Skin epidermis (tissue), 12 donors: ENCODE results near the gene NKAIN2.
"Not testable (repeated sequence)": the region's sequence is repeated elsewhere in the genome, so short reads cannot be mapped to it uniquely, and the experiment has no call there.

Source experiments
- H3K27ac ChIP-seq, 21 experiments: fragments of 200-600 bp; sonication (generic) in 11 of 21; one replicate each; pipeline ENCODE4 v1.5.0; 2020; ENCODE audit warnings: mild to moderate bottlenecking in 3 of 21, inconsistent platforms in 2 of 21, moderate library complexity in 2 of 21
- H3K4me3 ChIP-seq, 7 experiments: fragments of 200-600 bp; sonication (generic) in 2 of 7; one replicate each; pipeline ENCODE4 v1.5.0; 2020; ENCODE audit warnings: inconsistent platforms in 2 of 7, mild to moderate bottlenecking in 2 of 7, moderate library complexity in 1 of 7

The NKAIN2 gene

GRCh38 chr6:123875784-123876183 is 72.1 kb downstream of the NKAIN2 start:
- Histone ChIP-seq H3K27ac (no peak overlapping the region), H3K4me3 (no peak overlapping the region)

GRCh38 chr6:123879749-123880148 is 76.1 kb downstream of the NKAIN2 start:
- no peak overlapping the region for H3K4me3 ChIP-seq
- H3K27ac ChIP-seq = no peak overlapping the region

DNA sequence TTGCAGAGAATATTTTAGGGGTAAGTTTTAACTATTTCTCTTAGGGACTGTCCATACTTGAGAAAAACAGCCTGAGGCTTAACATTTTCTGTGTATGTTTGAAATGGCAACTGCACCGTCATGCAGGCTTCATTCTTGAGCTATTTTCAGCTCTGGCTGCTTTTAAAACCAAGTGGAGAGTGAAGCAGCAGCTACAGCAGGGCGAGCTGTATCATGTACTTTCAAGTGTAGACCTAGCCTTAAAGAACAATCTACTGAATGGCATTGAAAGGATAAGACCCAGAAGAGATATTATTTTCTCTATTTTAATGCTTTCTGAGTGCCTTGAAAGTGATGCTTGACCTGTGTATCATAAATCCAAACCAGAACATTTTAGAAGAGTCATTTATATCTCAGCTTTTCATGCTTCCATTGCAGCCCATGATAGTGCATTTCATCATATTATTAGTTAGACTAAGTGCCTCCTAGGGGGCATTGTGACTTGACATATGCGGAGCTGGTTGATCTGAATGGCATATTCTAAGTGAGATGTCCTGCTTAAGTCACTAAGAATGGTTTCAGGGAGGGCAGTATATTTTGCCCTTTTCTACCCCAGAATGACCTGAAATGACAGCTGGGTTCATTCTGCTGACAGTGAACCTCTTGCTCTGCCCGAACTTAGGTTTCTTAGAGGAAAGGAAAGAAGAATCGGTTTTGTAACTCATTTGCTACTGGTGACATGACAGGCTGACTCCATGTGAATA is 85.3 kb downstream of the NKAIN2 start:
- no peak overlapping the region for H3K4me3 ChIP-seq
- no peak overlapping the region for H3K27ac ChIP-seq

- Histone ChIP-seq H3K4me3 (no peak overlapping the region), H3K27ac (no peak overlapping the region)
Observed at GRCh38 chr6:123895346-123895745, 91.7 kb downstream of the NKAIN2 start.

GRCh38 chr6:123895806-123896205 is 92.1 kb downstream of the NKAIN2 start:
- Histone ChIP-seq H3K4me3 (no peak overlapping the region), H3K27ac (no peak overlapping the region)

- H3K4me3 ChIP-seq = no peak overlapping the region
- no peak overlapping the region for H3K27ac ChIP-seq
Observed at GRCh38 chr6:123896869-123897268, 93.2 kb downstream of the NKAIN2 start.

DNA sequence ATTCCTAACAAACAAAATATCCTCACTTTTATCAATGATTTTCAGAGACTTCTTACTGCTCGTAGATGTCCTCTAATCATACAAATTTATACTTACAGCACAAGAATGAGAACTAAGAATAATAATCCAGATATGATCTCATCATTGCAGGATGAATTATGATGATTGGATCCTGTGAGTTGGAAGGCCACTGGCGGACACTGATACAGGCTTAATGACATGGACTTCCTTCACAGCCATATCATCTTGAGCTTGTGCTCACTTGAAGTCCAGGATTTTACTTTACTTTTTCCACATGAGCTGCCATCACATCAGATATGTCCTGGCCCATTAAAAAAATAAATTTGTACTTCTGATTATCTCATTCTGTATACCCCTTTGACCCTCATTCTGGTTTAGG is 94.3 kb downstream of the NKAIN2 start:
- no peak overlapping the region for H3K27ac ChIP-seq
- no peak overlapping the region for H3K4me3 ChIP-seq

DNA sequence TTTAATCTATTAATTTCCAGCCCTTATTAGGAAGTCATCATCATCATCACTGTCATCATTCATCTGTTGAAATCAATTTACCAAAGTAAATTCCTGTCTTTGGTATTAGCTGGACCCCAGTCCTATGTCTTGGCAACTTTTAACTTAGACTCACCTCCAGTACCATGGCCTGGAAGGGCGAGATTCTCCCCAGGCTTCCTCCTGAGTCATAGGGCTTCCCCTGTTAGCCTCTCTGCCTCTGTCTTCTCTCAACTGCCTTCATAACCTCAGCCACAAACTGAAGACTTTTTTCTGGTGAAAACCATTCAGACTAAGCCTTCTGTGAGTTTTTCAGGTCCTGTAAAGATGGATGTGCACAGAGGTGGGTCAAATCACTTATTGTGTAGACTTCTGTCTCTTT is 95.0 kb downstream of the NKAIN2 start:
- H3K27ac ChIP-seq = no peak overlapping the region
- no peak overlapping the region for H3K4me3 ChIP-seq

- Histone ChIP-seq H3K4me3 (no peak overlapping the region), H3K27ac (no peak overlapping the region)
Observed at GRCh38 chr6:123899745-123900144, 96.1 kb downstream of the NKAIN2 start.

DNA sequence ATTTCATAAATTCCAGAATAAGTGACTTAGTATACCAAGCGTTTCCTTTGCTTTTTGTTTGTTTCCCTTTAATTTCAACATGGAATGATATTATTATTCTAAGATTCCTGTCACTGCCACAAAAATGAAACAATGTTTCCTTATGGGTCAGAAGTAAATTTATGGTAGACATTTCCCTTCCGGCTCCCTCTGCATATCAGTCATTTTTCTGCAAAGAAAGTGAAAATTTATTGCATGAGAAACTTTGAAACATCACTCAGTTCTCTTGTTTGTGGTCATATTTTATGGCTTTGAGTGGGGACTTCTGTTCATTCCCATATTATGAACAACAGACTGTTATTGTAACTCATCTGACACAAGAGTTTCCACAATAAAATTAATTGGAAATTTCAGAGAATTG is 97.8 kb downstream of the NKAIN2 start:
- Histone ChIP-seq H3K27ac (no peak overlapping the region), H3K4me3 (no peak overlapping the region)

DNA sequence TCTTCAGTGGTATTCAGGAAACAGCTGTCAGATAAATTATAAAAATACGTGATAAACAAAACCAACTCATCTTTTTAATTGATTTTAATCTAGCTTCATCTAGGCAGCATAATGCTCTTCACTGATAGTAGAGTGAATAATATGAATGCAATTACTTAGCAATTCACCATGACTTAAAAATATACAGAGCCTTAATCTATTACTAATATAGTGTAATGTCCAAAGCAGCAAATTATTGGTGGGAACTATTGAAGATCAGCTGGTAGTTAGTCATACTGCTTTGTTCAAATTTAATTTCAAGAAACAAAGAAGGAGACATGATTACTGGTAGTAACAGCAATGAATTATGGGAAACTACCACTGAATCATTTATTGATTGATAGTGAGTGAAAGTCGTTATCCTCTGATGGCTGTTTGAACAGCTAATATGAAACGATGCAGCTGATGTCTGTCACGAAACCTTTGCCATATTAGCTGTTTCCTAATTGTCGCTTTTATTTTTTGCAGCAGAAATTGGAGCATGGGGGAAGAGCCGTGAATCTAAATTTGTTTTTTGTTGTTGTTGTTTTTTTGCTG is 99.2 kb downstream of the NKAIN2 start:
- Histone ChIP-seq H3K27ac (no peak overlapping the region), H3K4me3 (no peak overlapping the region)

GRCh38 chr6:123904228-123904627 is 100.6 kb downstream of the NKAIN2 start:
- Histone ChIP-seq H3K27ac (no peak overlapping the region), H3K4me3 (no peak overlapping the region)

DNA sequence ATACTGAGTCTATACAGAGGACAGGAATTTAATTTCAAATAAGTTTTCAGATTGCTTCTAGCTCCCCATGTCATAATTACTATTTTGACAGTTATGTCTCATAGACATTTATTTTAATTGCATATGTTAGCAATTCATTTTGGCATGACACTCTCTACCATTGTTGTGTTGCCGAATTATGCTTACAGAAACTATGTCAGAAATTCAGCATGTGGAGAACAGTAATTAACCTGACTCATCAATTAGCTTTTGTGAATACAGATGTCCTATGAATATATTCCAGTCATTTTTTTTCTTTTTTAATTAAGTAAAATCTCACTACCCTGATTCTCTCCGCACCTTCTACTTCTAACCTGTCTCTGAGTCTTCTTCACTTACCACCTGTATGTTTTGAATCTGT is 105.1 kb downstream of the NKAIN2 start:
- Histone ChIP-seq H3K4me3 (no peak overlapping the region), H3K27ac (no peak overlapping the region)

DNA sequence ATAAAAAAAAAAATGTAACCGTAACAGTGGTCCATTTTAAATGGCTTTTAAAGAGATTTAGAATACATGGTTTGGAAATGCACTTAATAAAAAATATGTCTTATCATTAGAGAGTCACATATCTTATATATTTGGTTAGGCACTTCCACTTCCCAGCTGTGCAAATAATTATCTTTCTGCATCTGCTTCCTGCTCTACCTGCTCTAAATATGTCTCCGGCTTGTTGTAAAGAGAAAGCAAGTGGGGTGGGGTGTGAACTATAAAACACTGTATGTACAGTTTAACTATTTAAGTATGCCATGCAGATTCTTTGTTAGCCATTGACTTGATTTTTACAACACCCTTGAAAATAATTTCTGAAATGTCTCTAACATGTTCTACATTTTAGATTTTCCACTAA is 106.3 kb downstream of the NKAIN2 start:
- H3K4me3 ChIP-seq = no peak overlapping the region
- no peak overlapping the region for H3K27ac ChIP-seq

GRCh38 chr6:123913863-123914262 is 110.2 kb downstream of the NKAIN2 start:
- no peak overlapping the region for H3K27ac ChIP-seq
- no peak overlapping the region for H3K4me3 ChIP-seq

- H3K4me3 ChIP-seq, H3K27ac ChIP-seq: not testable (repeated sequence)
Observed at GRCh38 chr6:123923379-123923778, 119.7 kb downstream of the NKAIN2 start.

GRCh38 chr6:123925350-123925749 is 121.7 kb downstream of the NKAIN2 start:
- Histone ChIP-seq H3K27ac (no peak overlapping the region), H3K4me3 (no peak overlapping the region)

DNA sequence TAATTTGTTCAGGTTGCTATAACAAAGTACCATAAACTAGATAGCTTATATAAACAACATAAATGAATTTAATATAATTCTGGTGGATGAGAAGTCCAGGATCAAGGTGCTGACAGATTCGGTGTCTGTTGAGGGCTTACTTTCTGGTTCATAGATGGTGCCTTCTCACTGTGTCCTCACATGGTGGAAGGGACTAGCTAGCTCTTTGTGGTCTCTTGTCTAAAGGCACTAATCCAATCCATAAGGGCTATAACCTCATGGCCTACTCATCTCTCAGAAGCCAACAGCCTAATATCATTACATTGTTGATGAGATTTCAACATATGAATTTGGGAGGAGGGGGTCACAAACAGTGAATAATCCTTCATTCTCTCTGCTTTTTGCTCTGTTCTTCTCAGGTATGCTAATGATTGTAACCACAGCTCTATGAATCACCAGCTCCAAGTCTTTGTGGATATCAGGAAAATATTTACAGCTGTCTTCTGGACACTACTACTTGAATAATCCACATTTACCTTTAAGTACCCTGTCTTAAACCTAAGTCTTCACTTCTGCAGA is 122.3 kb downstream of the NKAIN2 start:
- Histone ChIP-seq H3K4me3 (no peak overlapping the region), H3K27ac (no peak overlapping the region)

- Histone ChIP-seq H3K4me3 (no peak overlapping the region), H3K27ac (no peak overlapping the region)
Observed at GRCh38 chr6:123928529-123928928, 124.9 kb downstream of the NKAIN2 start.

DNA sequence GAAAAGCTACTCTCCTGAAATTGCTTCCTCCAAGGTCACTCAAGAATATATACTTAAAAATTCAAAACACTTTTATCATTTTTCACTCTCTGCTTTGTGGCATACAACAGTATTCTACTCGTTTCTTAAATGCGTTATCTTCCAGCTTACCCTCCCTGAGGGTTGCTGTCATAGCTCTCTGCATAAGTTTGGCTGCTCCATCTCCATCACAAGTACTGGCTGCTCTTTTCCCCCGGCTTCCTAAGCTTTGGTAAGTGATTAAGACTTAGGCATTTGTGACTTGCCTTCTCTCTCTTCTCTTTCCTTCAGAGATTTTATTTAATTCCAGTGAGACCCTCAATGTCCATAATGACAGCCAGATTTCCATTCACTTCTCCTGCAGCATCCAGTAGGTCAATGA is 128.3 kb downstream of the NKAIN2 start:
- no peak overlapping the region for H3K27ac ChIP-seq
- H3K4me3 ChIP-seq = no peak overlapping the region

GRCh38 chr6:123940551-123940950 is 136.9 kb downstream of the NKAIN2 start:
- no peak overlapping the region for H3K4me3 ChIP-seq
- no peak overlapping the region for H3K27ac ChIP-seq

GRCh38 chr6:123941855-123942254 is 138.2 kb downstream of the NKAIN2 start:
- no peak overlapping the region for H3K4me3 ChIP-seq
- H3K27ac ChIP-seq = no peak overlapping the region
